Measurements from ENCODE around the gene DYSF.
"Not testable (repeated sequence)": the region's sequence is repeated elsewhere in the genome, so short reads cannot be mapped to it uniquely, and the experiment has no call there.

The DYSF gene

GRCh38 chr2:71473346-71474031 is 20.1 kb downstream of the DYSF start:
- no peak for DNase-seq

- DNase-seq = no peak
Observed at GRCh38 chr2:71474116-71474743, 20.9 kb downstream of the DYSF start.

DNA sequence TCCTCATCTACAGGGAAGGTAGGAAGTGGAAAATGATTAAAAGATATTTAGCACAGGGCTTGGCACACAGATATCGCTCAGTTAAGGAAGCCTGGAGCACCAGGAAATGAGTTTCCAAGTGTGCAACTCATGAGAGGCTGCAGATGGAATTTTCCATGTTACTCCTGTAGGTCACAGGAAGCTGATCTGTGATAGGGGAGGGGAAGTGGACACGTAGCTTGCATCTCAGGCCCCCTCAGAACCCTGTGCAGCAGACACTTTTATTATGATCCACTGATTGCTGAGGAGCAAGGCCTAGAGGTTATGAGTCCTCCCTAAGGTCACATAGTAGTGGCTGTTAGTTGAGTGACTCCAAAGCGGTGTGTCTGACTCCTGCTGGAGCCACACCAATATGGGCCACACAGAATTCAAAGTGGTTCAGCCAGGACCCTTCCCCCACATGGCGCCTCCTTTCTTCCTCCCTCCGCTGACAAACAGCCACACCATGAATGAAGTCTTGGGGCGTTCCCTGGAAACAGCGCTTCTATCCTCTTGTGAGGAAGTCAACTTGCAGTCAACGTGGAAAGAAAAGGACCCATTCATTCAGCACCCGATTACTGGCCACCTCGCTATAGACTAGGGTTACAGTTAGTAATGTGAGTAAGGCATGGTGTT is 21.5 kb downstream of the DYSF start:
- DNase-seq = no peak

- DNase-seq = no peak
Observed at GRCh38 chr2:71476495-71476894, 23.1 kb downstream of the DYSF start.

DNA sequence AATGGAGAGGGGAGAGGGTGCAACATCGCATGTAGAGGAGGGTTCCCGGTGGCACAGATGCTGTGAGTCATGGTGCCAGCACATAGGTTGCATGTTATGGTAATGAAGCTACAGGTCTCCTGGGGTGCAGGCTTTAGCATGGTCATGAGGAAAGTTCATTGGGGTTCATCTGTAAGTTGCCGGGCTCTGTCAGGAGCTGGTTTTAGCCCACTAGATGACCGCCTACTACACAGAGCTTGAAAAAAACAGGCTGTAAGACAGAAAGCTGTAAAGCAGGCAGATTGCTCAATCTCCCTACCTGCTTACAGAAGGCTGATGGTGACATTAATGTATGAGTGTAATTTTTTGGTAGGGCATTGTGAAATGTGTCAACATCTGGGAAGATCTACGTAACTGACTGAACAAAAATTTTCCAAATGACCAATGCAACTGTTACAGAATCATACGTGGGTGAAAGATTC is 23.9 kb downstream of the DYSF start:
- no peak for DNase-seq

- no peak for DNase-seq
Observed at GRCh38 chr2:71478806-71479205, 25.4 kb downstream of the DYSF start.

DNA sequence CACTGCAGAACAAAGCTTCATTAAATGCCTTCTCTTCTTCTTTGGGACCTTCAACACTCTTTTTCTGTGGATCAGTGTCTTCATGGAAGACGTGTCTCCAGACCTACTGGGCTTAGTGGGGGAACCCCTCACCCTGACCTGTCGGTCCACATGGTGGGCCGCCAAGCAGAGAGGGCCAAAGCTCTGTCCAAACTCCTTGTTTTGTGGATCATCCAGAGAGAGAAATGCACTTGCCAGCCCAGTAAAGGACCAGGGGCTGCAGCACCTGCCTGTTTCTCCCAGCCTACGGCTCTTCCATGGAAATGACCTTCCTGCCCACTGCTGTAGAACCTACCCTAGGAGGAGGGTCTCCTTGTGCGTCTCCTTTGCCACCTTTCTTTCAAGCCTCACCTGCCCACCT is 25.9 kb downstream of the DYSF start:
- DNase-seq = no peak

GRCh38 chr2:71481111-71481510 is 27.8 kb downstream of the DYSF start:
- no peak for DNase-seq

DNA sequence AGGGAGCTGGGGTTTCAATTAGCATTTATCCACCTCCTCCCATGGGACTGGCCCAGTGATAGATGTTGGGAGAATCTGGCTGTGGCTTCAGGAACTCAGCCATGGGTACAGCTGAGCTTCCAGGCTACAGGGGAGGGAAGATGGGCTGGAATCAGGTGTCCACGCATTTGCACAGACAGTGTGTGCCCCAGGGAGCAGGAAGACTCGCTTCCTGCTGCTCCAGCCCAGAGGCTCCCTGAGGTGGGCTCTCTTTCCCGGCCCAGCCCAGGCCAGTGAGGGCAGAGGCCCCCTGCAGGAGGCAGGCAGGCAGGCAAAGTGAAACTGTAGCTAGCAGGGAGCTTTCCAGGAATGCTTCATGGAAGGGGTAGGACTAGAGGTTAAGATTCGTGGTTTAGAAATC is 28.7 kb downstream of the DYSF start:
- no peak for DNase-seq

DNA sequence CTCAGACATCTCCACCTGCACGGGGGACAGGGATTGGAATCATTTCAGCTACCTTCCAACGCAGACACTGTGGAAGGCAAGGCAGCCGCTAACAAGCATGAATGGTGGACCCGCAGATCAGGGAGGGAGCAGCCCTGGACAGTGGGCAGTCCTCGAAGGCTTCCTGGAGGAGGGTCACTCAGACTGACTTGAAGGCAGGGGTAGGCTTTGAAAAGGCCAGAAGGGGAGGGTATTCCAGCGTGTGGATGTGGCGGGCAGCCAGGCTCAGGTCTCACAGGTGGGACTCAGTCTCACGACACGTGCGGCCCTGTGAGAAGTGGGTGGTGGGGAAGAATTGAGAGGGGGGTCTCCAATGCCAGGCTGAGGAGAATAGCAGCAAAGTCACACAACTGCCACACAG is 29.9 kb downstream of the DYSF start:
- no peak for DNase-seq

DNA sequence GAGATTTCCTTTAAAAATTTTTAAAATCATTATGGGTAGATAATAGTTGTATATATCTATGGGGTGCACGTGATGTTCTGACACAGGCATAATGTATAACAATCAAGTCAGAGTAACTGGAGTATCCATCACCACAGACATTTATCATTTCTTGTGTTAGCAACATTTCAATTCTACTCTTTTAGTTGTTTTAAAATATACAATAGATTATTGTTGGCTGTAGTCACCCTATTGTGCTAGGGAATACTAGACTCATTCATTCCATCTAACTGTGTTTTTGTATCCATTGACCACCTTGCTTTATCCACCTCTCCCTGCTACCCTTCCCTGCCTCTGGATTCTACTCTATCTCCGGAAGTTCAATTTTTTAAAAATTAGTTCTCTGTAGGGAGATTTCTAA is 31.0 kb downstream of the DYSF start:
- no peak for DNase-seq

DNA sequence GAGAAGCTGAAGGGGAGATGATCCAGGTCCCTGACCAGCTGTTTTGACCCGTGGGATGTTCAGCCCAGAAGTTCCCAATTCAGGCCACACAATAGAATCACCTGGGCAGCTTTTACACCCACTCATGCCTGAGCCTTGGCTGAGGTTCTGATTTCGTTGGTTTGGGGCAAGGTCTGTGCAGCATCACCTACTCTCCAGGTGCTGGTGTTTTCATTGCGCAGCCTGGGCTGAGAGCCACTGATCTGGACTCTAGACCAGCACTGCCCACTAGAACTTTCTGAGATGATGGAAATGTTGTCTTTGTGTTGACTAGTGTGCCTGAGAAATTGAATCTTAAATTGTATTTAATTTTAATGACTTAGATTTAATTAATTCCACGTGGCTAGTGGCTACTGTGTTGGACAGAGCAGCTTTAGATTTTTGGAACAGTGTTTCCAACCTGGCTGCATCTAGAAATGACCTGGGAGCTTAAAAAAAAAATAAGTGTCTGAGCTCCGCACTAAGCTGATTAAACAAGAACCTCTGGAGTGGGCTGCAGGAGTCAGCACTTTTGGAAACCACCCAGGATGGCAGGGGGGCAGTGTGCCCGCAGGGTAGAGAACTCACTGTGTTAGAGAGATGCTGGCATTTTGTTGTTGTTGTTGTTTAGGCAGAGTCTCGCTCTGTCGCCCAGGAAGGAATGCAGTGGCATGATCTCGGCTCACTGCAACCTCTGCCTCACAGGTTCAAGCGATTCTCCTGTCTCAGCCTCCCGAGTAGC is 33.7 kb downstream of the DYSF start:
- DNase-seq = no peak

DNA sequence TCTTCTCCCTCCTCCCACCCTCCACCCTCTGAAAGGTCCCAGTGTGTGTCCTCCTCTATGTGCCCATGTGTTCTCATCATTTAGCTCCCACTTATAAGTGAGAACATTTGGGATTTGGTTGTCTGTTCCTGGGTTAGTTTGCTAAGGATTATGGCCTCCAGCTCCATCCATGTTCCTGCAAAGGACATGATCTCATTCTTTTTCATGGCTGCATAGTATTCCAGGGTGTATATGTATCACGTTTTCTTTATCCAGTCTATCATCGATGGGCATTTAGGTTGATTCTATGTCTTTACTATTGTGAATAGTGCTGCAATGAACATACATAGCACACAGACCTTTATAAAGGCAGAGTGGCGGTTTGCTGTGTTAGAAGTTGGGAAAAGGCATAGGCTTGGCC is 38.2 kb downstream of the DYSF start:
- not testable (repeated sequence) for DNase-seq

- no peak for DNase-seq
Observed at GRCh38 chr2:71492112-71492511, 38.8 kb downstream of the DYSF start.

DNA sequence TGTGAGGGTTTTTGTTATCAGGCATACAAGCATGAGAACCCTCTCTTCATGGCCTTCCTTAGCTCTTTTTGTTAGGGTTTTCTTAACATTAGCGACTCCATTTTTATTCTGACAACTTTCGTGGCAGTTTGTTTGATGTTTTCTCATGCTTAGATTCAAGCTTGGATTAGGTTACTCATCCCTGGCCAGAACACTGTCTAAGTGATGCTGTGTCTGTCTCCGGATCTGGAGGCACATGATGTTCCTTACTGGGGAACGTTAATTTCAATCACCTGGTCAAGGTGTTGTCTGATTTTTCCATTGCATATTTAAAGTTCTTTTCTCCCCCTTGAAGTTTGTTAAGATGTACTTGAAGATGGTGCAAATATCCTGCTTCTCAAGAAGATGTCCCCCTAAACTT is 40.7 kb downstream of the DYSF start:
- DNase-seq = no peak

DNA sequence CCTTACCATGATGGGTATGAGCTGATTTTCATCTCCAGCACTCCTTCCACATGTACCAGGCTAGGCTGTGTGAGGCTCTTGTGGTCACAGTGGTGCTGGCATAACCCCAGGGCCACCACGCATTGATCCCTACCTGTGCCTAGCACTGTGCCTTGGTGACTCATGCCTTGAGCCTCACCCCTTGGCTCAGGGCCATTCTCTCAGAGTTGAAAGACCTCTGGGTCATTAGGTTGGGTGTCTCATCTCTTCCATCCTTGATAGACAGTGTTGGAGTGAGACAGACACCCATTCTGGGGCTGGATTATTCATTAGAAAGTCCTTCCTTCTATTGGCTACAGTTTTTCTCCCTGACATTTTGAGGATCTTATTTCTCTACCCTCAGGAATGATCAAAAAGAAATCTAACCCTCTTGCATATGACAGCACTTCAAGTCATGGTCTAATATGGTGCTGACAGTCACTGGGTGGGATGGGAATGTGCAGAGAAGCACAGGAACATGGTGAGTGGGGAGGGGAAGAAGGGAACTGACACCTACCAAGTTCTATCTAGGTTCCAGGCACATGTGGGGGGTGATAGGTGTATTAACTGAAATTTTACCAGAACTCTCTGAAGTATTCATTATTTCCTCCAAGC is 41.3 kb downstream of the DYSF start:
- DNase-seq = no peak

DNA sequence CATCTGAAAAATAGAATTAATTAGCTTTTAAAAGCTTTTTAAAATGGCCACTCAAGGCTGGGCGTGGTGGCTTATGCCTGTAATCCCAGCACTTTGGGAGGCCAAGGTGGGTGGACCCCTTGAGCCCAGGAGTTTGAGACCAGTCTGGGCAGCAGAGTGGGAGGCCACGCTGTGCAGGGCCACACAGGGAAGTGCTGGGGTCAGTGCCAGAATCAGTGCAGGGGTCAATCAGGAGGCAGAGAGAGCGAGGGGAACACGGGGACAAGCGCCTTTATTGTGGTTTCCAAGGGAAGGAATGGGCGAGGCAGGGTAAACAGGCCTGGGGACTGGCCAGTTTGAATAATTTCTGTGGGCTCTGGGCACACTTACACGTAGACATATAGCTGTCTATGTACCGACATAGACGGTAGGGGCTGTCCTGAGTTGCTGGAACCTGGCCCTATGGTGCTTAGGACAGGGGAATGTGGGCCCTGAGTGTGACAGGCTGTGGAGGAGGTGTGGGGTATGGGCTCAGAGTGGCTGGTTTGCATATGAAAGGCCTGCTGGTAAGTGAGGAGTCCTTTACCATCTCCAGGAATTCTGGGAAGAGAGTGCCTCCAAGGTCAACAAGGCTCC is 42.9 kb downstream of the DYSF start:
- no peak for DNase-seq

DNA sequence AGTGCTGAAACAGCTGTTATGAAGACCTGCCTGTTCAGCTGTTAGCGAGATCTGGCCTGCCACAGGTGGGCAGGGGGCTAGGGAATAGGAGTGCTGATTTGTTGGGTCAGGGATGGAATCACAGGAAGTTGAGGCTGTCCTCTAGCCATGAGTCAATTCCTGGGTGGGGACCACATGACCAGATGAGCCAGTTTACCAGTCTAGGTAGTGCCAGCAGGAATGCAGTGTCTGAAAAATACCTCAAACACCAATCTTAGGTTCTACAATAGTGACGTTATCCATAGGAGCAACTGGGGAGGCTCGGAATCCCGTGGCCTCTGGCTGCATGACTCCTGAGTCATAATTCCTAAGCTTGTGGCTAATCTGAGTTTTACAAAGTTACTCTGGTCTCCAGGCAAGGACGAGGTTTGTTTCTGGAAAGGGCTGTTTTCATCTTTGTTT is 44.9 kb downstream of the DYSF start:
- DNase-seq = peak; percentile 8

GRCh38 chr2:71499691-71500090 is 46.3 kb downstream of the DYSF start:
- no peak for DNase-seq

- no peak for DNase-seq
Observed at GRCh38 chr2:71500426-71501079, 47.2 kb downstream of the DYSF start.

DNA sequence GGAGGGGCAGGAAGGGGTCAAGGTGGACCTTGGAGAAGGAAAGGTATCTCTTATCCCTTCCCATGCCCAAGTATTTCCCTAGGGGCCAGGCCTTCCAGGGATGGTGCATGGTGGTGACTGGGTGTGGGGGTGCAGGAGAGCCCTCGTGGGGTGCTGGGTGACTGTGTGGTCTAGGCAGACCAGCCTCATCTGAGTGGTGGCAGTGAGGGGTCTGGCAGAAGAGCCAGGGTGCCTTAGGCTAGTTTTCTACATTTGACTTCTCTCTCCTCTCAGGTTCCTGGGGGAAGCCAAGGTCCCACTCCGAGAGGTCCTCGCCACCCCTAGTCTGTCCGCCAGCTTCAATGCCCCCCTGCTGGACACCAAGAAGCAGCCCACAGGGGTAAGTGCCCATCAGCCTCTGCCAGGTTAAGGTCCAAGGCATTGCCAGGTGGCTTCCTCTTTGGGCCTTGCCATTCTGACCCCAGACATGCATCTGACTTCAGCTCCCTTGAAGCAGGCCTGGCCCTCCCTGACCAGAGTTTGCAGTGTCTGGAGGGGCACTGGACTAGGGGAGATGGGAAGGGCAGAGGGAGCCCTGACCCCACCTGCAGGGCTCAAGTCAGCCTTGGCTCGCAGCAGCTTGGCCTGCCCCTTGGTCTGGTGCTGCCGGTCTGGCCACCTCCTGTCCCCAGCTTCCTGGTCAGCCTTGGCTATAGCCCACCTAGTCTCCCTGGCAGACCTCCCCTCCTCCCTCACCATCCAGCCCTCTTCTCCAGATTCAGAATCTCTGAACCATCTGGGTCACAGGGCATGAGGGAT is 49.8 kb downstream of the DYSF start:
- DNase-seq = no peak

All from eye (tissue), 1 donor.